Kidney (tissue), 22 donors: Measurements from ENCODE around the gene RUFY1. TPM values are rescaled to one million over a fixed set of nuclear protein-coding genes. Genes with fewer than 3 reads are reported as not detected.
"Not testable (repeated sequence)": the region's sequence is repeated elsewhere in the genome, so short reads cannot be mapped to it uniquely, and the experiment has no call there.

Experiments used
- DNase-seq, 5 donors: peaks; one replicate each; pipeline ENCODE4 v3.0.0-alpha.2; 2013 to 2020
- FAIRE-seq: peaks from 2 replicates; lab custom pipeline; 2012; peaks lifted over from hg19 to GRCh38; lab: Jason Lieb, UNC
- H3K27ac ChIP-seq, 2 donors: one replicate each; pipeline ENCODE4 v1.7.0; 2013; ENCODE audit warnings: low read depth in 2 of 2, low read length in 2 of 2, inconsistent platforms in 1 of 2
- H3K27me3 ChIP-seq: one replicate; pipeline ENCODE4 v1.7.1; 2013; ENCODE audit warnings: low read length, inconsistent platforms; ENCODE audit not compliant: control insufficient read depth, insufficient read depth
- H3K36me3 ChIP-seq, 3 donors: one replicate each; pipeline versions ENCODE4 v1.7.0 to v1.7.1; 2013; ENCODE audit warnings: low read length in 3 of 3, control low read depth in 1 of 3, inconsistent platforms in 1 of 3; ENCODE audit not compliant: insufficient read depth in 3 of 3, control insufficient read depth in 2 of 3
- H3K4me1 ChIP-seq, 3 donors: one replicate each; pipeline versions ENCODE4 v1.7.0 to v1.7.1; 2013; ENCODE audit warnings: low read length in 3 of 3, inconsistent platforms in 1 of 3, low read depth in 1 of 3; ENCODE audit not compliant: control insufficient read depth in 2 of 3, insufficient read depth in 2 of 3
- H3K4me3 ChIP-seq, 3 donors: one replicate each; pipeline versions ENCODE4 v1.7.0 to v1.8.1; 2013; ENCODE audit warnings: low read length in 3 of 3, control low read depth in 1 of 3, inconsistent platforms in 1 of 3
- H3K9ac ChIP-seq, 3 donors: one replicate each; pipeline versions ENCODE4 v1.7.0 to v1.7.1; 2013; ENCODE audit warnings: low read length in 3 of 3, control low read depth in 1 of 3, inconsistent platforms in 1 of 3
- H3K9me3 ChIP-seq, 3 donors: one replicate each; pipeline versions ENCODE4 v1.7.0 to v1.7.1; 2013; ENCODE audit warnings: low read length in 3 of 3, control low read depth in 1 of 3, inconsistent platforms in 1 of 3; ENCODE audit not compliant: control insufficient read depth in 2 of 3, insufficient read depth in 1 of 3
- intact Hi-C: fragments of 100-400 bp; cut with DNase I; formaldehyde crosslinking; loops from one replicate; pipeline ENCODE4 v1.11.1; 2022
- long read RNA-seq, 10 donors: library from polyadenylated mRNA in 1 of 10; unstranded in 1 of 10; transcript quantifications; one replicate each; pipeline ENCODE4 v2.0.0 and lab custom pipeline, GENCODE V29; 2021 to 2026
- polyA plus RNA-seq: library from polyadenylated mRNA; stranded (reverse); fragments of 350-450 nt; fragmentation: Illumina TruSeq; extraction: RNeasy Lipid Tissue Mini Kit (QIAGEN cat#74804); gene quantifications from one replicate; pipeline ENCODE4 v1.2.3, GENCODE V29; 2014; ENCODE audit warnings: low read depth, low replicate concordance; ENCODE audit not compliant: insufficient read depth
- total RNA-seq: library from RNA; stranded (reverse); fragmentation: NEBNext Ultra II Directional; extraction: Animal tissue kit (Norgen Biotek cat#: 25700); gene quantifications from one replicate; pipeline ENCODE4 v1.2.1, GENCODE V29; 2021
- TF ChIP-seq, protein P1 (sequence below): IDR thresholded peaks from 3 replicates; pipeline ENCODE4 v1.5.1; 2012; ENCODE audit warnings: mild to moderate bottlenecking, moderate library complexity, borderline replicate concordance; ENCODE audit not compliant: insufficient read depth; ENCODE audit errors: extremely low read depth
- donor health status: control.
- donor health status: control.
- donor health status: control.
- donor health status: control.
- donor health status: control.
- donor health status: DM: yes; HTN: yes; CAD: no.
- donor health status: Normal renal cell carcinoma (clear cell type).

RUFY1 gene, protein sequence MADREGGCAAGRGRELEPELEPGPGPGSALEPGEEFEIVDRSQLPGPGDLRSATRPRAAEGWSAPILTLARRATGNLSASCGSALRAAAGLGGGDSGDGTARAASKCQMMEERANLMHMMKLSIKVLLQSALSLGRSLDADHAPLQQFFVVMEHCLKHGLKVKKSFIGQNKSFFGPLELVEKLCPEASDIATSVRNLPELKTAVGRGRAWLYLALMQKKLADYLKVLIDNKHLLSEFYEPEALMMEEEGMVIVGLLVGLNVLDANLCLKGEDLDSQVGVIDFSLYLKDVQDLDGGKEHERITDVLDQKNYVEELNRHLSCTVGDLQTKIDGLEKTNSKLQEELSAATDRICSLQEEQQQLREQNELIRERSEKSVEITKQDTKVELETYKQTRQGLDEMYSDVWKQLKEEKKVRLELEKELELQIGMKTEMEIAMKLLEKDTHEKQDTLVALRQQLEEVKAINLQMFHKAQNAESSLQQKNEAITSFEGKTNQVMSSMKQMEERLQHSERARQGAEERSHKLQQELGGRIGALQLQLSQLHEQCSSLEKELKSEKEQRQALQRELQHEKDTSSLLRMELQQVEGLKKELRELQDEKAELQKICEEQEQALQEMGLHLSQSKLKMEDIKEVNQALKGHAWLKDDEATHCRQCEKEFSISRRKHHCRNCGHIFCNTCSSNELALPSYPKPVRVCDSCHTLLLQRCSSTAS
- total RNA-seq (56.3 TPM), polyA plus RNA-seq (48.5 TPM)
- long read RNA-seq, donor 1, partial matches to known transcripts: 122 of 153 reads
- long read RNA-seq, donor 1, other reads (novel, unspliced or antisense): 24 of 153 reads
- long read RNA-seq, donor 2, partial matches to known transcripts: 0 of 9 reads
- long read RNA-seq, donor 2, other reads (novel, unspliced or antisense): 0 of 9 reads
- long read RNA-seq, donor 3, partial matches to known transcripts: 209 of 238 reads
- long read RNA-seq, donor 3, other reads (novel, unspliced or antisense): 20 of 238 reads
- long read RNA-seq, donor 4, partial matches to known transcripts: 136 of 160 reads
- long read RNA-seq, donor 4, other reads (novel, unspliced or antisense): 20 of 160 reads
- long read RNA-seq, donor 5, partial matches to known transcripts: 7 of 13 reads
- long read RNA-seq, donor 5, other reads (novel, unspliced or antisense): 6 of 13 reads
- long read RNA-seq, donor 6, partial matches to known transcripts: 190 of 202 reads
- long read RNA-seq, donor 6, other reads (novel, unspliced or antisense): 10 of 202 reads
- long read RNA-seq, donor 7, transcript RUFY1-201 (18 exons, 2,646 nt): major isoform, 33 of 65 reads
- long read RNA-seq, donor 7, transcript RUFY1-204 (17 exons, 2,642 nt): minor isoform, 6 of 65 reads
- long read RNA-seq, donor 7, partial matches to known transcripts: 11 of 65 reads
- long read RNA-seq, donor 7, other reads (novel, unspliced or antisense): 11 of 65 reads
- long read RNA-seq, donor 8, partial matches to known transcripts: 0 of 6 reads
- long read RNA-seq, donor 8, other reads (novel, unspliced or antisense): 0 of 6 reads
- long read RNA-seq, donor 9, partial matches to known transcripts: 0 of 2 reads
- long read RNA-seq, donor 9, other reads (novel, unspliced or antisense): 0 of 2 reads
- long read RNA-seq, donor 10, partial matches to known transcripts: 286 of 305 reads
- long read RNA-seq, donor 10, other reads (novel, unspliced or antisense): 16 of 305 reads

DNA sequence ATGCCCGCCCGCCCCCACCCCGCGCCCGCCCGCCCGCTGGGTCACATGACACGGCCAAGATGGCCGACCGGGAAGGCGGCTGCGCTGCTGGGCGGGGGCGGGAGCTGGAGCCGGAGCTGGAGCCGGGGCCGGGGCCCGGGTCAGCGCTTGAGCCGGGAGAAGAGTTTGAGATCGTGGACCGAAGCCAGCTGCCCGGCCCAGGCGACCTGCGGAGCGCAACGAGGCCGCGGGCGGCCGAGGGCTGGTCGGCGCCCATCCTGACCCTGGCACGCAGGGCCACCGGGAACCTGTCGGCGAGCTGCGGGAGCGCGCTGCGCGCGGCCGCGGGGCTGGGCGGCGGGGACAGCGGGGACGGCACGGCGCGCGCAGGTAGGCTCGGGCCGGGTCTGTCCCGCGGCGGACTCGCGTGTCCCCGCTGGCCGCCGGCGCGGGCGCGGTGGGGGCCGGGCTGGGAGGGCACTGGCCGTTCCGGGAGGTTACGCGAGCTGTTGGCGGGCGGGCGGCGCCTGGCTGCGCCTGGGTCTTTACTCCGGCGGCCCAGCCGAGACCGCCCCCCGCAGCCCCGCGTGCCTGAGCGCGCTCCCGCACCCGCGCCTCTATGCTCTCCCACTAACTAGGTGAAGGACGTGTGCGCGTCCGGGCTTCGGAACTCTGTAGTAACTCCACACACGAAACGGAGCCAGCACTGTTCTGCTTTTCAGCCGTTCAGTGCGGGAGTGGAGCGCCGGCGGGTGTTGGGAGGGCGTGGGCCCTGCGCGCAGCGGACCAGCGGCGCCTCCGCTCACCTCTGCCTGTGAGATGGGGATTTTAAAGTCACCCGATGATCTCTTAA lies at the start of gene RUFY1:
Gene RUFY1, plus strand, starts transcription at position 44 of the 832 bp plus-strand sequence. Its CDS starts 16 bp downstream, at position 60.
- no peak for FAIRE-seq
- Histone ChIP-seq H3K9ac (peak within 1 kb of the TSS; percentile 89 to 93 (median 92)), H3K9me3 (no peaks in the 10 kb centered on the region), H3K4me1 (peaks cover 0 to 10% (median 3%) of the 10 kb centered on the region in 3 donors), H3K27me3 (no peaks in the 10 kb centered on the region), H3K4me3 (peak within 1 kb of the TSS; percentile 67 to 97 (median 91)), H3K36me3 (no peaks in the 10 kb centered on the region), H3K27ac (peak within 1 kb of the TSS; percentile 89 to 95)
- intact Hi-C loops: no loop called here
- TF ChIP-seq, protein P1, sequence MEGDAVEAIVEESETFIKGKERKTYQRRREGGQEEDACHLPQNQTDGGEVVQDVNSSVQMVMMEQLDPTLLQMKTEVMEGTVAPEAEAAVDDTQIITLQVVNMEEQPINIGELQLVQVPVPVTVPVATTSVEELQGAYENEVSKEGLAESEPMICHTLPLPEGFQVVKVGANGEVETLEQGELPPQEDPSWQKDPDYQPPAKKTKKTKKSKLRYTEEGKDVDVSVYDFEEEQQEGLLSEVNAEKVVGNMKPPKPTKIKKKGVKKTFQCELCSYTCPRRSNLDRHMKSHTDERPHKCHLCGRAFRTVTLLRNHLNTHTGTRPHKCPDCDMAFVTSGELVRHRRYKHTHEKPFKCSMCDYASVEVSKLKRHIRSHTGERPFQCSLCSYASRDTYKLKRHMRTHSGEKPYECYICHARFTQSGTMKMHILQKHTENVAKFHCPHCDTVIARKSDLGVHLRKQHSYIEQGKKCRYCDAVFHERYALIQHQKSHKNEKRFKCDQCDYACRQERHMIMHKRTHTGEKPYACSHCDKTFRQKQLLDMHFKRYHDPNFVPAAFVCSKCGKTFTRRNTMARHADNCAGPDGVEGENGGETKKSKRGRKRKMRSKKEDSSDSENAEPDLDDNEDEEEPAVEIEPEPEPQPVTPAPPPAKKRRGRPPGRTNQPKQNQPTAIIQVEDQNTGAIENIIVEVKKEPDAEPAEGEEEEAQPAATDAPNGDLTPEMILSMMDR: no peak
- DNase-seq: peak; percentile 87 to 95 (median 90)

GRCh38 chr5:179501997-179502396 lies 48.4 kb upstream of the RUFY1 start:
- FAIRE-seq, H3K27me3 ChIP-seq, H3K4me3 ChIP-seq, H3K4me1 ChIP-seq, DNase-seq, H3K9me3 ChIP-seq, H3K36me3 ChIP-seq, H3K9ac ChIP-seq, H3K27ac ChIP-seq, intact Hi-C loops: not testable (repeated sequence)

GRCh38 chr5:179502420-179502819 lies 47.9 kb upstream of the RUFY1 start:
- H3K27me3 ChIP-seq, H3K36me3 ChIP-seq, H3K4me1 ChIP-seq, DNase-seq, H3K27ac ChIP-seq, H3K9me3 ChIP-seq, H3K4me3 ChIP-seq, intact Hi-C loops, FAIRE-seq, H3K9ac ChIP-seq: not testable (repeated sequence)
